H1 (cell line): ENCODE measurements around the gene PIGH. TPM values are rescaled to one million over a fixed set of nuclear protein-coding genes. Genes with fewer than 3 reads are reported as not detected.

Source experiments
- GTF2F1 ChIP-seq: IDR thresholded peaks from 2 replicates; pipeline ENCODE4 v1.6.1; 2012; ENCODE audit warnings: low read depth, low read length, improper control_type of control experiment, borderline replicate concordance
- SRF ChIP-seq: IDR thresholded peaks from 2 replicates; pipeline ENCODE4 v1.6.1; 2011; ENCODE audit warnings: mild to moderate bottlenecking, low read depth, low read length, moderate library complexity
- SUZ12 ChIP-seq: fragments of 200-600 bp; sonication (generic); IDR thresholded peaks from 2 replicates; pipeline ENCODE4 v1.6.1; 2012; ENCODE audit warnings: mild to moderate bottlenecking, inconsistent platforms, low read length, moderate library complexity, mixed read lengths
- polyA plus RNA-seq, 7 experiments: library from polyadenylated mRNA; depleted of rRNA in 3 of 7; stranded (reverse) in 5 of 7; unstranded in 2 of 7; fragments of >200 nt in 5 of 7; fragments of 200-250 nt in 2 of 7; gene quantifications; 1 replicate in 5 of 7; 2 replicates in 1 of 7; 4 replicates in 1 of 7; pipeline versions ENCODE4 v1.2.1 to v1.2.3, GENCODE V29; 2011 to 2013; ENCODE audit warnings: missing spikeins in 2 of 7, mixed read lengths in 2 of 7
- total RNA-seq: library from RNA; stranded (reverse); fragmentation: NEBNext Ultra II Directional; extraction: Animal tissue kit (Norgen Biotek cat#: 25700); gene quantifications from 2 replicates; pipeline ENCODE4 v1.2.1, GENCODE V29; 2021
- TF ChIP-seq, protein P1 (sequence below): IDR thresholded peaks from 2 replicates; pipeline ENCODE4 v1.6.1; 2012; ENCODE audit warnings: low read length, inconsistent platforms

Gene PIGH
- total and polyA plus RNA-seq, 2 of the 8 experiments (the other 6 are each of a cell fraction or from before 2014, with no cell fraction given), result 7.2 to 8.6 TPM

DNA sequence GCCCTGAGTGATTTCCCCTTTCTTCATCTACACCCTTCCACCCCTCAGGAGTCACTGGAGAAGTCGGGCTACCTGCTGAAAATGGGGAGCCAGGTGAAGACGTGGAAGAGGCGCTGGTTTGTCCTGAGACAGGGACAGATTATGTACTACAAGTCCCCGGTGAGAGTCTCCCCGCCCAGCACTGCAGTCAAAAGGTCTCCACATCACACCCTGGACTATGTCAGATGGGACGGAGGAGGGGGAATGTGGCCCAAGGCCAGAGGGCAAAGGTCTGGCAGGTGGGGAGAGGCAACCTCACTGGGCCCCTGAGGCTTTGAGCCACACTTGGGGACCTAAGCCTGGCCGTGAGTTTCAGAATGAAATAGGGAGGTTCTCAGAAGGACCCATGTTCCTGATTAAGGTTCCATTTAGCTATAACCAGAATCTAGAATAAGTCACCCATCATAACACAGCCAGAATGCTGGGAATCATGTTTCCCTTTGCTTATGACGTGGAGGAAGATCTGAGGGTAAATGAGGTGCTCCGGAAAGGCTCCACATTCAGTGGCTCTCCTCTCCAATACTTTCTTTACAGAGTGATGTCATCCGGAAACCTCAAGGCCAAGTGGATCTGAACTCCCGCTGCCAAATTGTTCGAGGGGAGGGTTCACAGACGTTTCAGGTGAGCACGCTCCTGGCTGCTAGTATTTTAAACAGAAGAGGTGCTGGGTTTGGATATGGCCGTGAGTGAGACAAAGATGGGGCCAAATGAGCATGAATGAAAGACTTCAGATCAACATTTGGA is 26.6 kb downstream of the PIGH start (continued):
- no peak for TF ChIP-seq GTF2F1
- TF ChIP-seq, protein P1, sequence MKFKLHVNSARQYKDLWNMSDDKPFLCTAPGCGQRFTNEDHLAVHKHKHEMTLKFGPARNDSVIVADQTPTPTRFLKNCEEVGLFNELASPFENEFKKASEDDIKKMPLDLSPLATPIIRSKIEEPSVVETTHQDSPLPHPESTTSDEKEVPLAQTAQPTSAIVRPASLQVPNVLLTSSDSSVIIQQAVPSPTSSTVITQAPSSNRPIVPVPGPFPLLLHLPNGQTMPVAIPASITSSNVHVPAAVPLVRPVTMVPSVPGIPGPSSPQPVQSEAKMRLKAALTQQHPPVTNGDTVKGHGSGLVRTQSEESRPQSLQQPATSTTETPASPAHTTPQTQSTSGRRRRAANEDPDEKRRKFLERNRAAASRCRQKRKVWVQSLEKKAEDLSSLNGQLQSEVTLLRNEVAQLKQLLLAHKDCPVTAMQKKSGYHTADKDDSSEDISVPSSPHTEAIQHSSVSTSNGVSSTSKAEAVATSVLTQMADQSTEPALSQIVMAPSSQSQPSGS, result no peak
- TF ChIP-seq SRF, result no peak
- no peak for TF ChIP-seq SUZ12
